Mesenteric fat pad (tissue), 1 donor: ENCODE measurements around the gene PHYHIPL. TPM values are rescaled to one million over a fixed set of nuclear protein-coding genes. Genes with fewer than 3 reads are reported as not detected.

Experiments used
- DNase-seq: peaks from one replicate; pipeline ENCODE4 v3.0.0-alpha.2; 2020; ENCODE audit warnings: low spot score
- total RNA-seq: library from RNA; stranded (reverse); fragmentation: NEBNext Ultra II Directional; extraction: Animal tissue kit (Norgen Biotek cat#: 25700); gene quantifications from one replicate; pipeline ENCODE4 v1.2.1, GENCODE V29; 2021
- donor health status: DM: yes; HTN: yes; CAD: no.

The PHYHIPL gene
- total RNA-seq, 1 donor from 2014 or later, result not detected

DNA sequence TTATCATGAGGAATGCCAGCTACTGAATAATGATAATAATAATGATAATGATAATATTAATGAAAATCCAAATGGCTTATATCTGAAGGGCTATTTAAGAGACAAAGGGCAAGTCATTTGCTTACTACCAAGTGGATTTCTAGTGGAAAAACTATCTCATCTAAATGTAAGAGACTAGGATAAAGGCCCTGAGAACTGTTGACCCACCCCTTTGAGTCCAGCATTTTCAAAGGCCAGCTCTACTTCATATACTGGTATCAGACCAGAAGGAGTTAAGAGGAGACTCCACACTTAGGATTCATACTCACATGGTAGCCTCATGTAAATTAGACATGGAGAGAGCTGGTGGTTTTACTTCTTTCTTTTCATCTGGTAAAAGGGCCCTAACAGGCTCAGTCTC is 76.0 kb downstream of the PHYHIPL start:
- DNase-seq, result no peak

DNA sequence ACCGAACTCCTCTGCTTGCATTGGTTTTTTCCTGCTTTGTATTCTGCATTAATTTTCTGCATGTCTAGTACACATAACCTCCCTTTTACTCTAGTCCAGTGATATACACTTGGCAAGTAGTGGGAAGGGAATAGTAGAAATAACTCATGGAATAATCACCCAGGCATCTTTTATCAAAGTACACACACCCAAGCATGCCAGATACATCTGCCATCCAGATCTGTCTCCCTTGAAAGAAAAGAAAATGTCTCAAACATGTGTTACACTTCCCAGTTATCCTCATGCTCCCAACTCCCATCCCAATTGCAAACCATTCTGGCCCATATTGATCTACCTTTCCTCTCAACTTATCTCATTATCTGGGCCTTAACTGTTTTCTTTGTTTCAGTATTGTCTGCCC is 79.0 kb downstream of the PHYHIPL start:
- no peak for DNase-seq

DNA sequence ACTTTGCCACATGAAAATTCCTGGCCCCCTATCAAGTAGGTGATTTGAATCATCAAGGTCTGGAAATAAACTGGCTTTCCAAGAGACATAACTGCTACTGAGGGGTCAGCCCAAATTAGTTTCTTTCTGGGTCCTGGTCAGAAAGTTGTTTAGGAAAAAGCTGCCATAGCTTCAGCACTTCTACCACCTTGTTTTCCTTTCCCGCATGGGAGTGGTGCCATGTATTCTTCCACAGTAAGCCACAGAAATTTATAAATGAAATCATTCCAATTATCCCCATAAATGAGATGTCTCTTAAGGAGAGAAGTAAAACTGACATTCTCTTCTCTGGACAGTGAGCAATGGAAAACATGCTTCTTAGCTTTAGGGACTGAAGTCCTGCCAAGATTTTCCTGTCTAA is 80.8 kb downstream of the PHYHIPL start:
- no peak for DNase-seq

DNA sequence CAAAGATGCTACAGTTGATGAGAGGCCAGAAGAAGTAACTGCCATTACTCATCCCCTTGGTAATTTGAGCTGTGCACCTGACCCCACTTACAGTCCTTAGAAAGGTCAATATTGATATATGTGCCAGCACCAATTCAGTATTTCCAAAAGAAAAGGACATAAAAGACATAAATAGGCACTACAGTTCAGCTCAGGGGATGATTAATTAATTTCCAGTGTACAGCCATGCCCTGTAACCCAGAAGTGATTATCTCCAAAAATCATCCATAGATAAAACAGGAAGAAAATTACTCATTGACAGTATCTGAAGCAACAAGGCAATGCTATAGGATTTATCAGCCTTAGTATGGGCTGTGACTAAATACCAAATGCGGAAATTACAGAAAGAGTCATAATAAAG is 82.4 kb downstream of the PHYHIPL start:
- no peak for DNase-seq

DNA sequence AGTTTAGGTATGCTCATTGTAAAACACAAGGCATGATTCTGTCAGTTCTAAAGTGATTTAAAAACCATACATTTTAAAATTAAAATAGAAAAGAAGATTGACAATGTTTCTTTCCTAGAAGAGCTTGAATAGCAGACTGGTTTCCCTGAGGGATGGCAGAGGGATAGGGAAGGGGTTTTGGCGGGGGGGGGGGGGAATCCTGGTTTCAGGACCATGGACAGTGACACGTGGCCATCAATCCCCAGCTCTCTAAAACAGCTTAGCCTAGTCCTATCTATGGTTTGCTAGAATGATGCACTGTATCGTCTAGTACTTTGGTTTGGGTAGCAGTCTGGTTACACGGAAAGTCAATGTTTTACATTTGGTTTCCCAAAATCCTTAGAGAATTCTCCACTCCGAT is 88.7 kb downstream of the PHYHIPL start:
- no peak for DNase-seq

DNA sequence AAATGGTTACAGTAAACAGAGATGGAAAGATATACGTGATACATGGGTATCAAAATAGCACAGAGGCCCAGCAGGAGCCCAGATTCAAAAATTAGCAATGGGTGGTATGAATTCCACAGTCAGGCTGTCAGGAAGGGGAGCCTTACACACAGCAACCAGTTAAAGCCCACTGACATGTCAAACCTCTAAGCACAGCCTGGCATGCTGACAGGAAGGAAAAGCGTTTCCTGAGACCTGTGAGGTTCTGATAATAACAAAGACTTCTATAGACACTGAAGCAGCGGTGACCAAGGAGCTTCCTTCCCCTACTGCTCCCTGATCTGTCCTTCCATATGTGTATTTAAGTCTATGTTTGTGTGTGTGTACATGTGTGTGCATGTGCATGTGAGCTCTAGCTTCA is 89.9 kb downstream of the PHYHIPL start:
- DNase-seq, result no peak

DNA sequence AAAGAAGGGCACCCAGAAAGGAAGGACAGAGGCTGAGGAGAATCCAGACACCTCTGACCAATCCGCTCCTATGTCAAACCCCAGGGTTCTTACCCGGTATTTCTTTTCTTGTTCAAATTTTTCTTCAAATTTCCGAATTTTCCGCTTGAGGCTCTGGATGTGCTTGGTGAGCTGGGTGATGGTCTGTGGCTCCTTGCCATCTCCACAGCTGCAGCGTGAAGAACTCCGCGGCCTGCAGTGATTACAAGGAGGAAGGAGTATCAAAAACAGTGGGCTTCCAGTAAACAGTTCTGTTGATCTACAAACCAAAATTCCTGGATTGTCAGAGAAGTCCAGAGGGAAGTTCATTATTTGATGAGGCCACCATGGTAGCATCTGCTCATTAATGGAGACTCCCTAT is 92.0 kb downstream of the PHYHIPL start:
- DNase-seq, result no peak

DNA sequence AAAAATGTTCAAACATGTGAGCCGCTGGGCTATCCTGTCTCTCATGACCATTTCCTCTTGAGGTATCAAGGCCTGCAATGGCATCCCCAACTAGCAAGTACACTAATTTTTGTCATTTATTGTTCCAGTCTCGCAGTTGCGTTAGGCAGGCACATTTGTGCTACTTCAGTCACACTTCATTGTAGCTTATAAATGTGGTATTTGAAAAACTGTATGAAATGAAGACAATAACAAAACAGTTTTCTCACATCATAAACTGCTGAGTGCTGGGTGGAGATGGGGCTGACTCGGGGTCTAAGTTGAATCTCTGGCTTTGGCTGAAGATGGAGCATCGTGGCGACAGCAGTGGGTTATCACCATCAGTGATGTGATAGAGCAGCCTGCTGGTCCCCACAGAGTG is 93.2 kb downstream of the PHYHIPL start:
- no peak for DNase-seq

DNA sequence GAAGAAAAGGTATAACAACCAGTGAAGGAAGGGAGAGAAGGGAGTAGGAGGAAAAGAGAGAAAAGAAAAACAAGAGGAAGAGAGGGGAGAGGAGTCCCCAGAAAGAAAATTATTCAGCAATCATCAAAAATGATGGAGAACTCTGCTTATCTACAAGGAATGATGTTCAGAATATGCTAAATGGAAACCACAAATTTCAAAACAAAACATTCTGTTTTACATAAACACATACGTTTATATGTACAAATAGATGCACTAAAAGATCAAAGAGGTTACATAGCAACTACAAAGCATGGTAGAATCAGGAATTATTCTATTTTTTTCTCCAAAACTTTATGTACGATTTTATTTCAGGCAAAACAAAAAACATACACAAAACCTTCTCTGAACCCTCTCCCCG is 94.0 kb downstream of the PHYHIPL start:
- DNase-seq, result no peak

DNA sequence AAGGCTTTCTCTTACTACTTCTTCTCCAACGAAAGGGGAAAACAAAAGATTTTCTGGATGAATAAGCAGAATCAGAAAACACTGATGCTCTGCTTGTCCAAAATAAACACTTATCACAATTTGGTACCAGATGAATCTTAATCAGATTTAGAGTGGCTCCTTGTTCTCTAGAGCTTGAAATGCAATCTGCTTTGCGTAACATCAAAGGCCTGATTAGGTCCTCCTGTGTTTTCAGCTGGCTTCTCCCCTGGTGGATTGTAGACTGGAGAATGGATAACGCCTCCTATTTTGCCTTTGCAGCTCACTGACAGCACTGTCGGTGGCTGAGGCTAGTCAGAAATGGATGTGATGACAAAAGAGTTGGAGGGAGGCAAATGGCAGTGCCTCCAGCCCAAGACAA is 94.7 kb downstream of the PHYHIPL start:
- no peak for DNase-seq

DNA sequence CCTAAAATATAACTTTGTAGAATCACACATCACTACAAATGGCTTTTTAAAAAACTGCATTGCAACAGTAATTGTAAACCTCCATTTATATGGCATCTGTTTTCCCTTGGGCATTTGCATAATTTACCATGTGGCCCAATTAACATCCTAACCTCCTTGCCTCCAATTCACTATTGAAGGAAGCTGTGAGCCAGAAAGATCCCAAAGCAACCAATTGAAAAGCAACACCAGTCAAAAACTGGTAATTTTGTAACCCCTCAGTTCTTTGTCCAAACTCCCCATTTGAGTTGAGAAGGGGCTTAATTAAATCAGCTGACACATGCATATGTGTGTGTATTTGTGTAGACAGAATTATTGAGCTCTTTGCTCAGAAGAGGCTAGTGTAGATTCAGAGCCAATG is 95.6 kb downstream of the PHYHIPL start:
- no peak for DNase-seq

DNA sequence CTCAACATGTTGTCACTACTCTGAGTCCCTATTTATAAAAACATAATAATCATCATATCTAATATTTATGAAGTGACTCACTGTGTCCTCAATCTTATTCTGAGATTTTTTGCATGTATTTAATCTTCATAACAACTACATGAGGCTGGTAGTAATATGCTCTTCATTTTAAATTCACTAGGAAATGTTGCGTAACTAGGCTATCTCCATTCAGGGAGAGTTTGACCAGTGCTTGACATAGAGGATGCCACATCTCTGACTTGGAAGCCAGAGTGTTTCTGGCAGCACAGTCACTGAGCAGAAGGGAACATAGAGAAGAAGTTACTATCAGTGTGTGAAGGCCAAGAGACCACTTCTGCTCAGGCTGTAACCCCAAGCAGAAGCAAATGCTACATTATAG is 97.0 kb downstream of the PHYHIPL start:
- no peak for DNase-seq

DNA sequence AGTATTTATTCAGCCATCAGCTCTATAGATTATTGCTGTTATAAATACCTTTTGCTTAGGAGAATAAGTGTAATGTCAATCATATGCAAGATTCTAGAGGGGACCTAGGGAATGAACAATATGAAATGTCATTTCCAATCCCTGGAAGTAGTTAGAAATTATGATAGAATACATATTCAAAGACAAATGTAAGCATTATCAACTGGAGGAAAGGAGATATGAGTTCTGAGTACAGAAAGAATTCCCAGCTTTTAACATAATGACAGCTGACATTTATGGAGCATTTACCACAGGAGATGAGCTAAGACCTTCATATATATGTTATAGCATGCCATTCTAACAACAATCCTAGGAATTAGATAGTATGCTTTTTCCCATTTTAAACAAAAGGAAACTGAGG is 99.7 kb downstream of the PHYHIPL start:
- DNase-seq, result no peak

DNA sequence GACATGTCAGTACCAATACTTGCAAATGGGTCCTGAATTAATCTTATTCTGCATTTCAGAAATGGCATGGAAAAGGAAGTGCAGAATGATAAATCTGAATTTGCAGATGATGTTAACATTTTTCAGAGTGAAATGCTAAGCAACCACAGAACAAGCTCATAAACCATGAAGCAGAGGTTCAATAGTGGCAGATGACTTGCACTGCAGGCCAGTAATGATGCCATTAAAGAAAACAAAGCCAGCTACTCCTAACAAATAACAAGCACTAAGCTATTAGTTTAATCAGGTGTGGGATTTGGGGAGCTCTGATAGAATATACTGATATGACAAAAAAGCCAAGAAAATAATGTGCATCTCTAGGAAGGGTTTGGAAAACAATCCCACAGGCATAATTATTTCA is 100.5 kb downstream of the PHYHIPL start:
- DNase-seq, result no peak

DNA sequence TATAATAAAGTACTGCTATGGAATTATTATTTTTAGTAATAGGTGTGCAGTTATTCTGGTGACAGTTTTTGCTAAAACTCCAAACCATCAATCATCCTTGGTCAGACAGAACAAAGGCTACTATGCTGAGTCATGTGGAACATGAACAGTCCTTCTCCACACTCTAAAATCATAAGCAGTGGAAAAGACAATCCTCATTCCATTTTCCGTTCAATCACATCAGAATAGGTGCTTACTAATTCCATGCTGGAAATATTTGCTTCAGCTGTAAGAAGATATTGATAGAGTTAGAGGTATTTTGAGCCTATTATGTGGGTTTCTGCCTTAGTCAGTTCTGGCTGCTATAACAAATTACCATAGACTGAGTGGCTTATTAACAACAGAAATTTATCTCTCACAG is 103.0 kb downstream of the PHYHIPL start:
- no peak for DNase-seq

DNA sequence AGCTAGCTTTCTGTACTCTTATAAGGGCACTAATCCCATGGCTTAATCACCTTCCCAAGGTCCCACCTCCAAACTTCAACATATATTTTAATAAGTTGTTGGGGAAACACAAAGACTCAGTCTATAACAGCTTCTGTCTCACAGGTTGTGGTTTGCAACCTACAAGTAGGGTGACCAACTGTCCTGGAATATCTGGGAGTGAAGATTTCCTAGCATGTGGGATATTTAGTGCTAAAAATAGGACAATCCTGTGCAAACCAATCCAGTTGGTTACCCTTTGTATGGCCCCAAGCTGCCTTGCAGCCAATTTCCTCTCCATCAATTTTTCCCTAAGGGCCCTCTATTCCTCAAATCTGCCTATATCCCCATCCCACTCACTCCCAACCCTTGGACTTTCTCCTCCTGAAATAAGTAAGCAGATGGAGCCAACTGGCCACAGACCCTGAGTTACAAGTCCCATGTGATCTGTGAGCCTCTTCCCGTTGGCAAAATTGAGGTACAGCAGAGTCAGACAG is 103.6 kb downstream of the PHYHIPL start:
- DNase-seq, result no peak

DNA sequence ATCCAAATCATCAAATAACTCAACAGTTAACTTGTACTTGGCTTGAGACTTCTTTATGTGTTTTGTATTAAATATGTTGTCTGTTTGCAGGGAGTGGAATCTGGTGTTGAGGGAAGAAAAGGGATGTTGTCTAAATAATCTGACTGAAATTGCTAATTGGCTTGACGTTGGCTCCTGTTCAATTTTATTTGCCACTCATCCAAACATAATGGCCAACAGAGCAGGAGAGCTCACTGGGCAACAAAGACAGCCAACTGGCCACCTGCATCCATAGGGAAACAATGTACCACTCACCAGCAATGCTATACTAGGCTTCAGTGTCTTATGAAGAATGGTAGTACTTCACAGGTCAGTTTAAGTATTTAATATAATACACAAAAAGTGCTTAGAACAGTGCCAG is 105.4 kb downstream of the PHYHIPL start:
- DNase-seq, result no peak

DNA sequence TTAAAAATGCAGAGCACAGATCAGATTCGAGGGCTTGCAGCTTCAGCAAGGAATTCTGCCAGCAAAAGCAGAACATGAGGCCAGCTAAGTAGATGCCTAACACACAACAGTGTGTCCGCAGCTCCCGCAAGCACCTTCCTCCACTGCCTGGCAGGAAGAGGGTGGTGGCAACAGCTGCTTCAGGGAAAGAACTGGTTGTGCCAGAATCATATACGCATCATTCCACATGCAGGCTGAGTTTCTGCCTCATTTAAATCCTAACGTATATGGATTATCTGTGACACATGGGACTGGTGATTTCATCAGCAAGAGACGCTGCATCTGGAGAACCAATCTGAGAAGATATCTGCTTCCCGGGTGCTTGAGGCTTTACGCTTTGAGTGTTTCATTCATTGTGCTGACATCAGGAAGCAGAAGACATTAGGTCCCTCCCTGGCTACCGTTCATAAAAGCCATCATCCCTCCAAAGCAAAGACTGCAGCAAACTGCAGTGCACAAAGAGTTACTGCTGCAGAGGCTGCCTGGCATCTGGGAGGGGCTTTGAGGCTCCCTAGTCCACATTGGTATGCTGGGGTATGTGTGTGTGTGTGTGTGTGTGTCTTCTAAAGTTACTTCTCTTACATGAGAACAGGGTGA is 107.1 kb downstream of the PHYHIPL start:
- DNase-seq, result no peak

DNA sequence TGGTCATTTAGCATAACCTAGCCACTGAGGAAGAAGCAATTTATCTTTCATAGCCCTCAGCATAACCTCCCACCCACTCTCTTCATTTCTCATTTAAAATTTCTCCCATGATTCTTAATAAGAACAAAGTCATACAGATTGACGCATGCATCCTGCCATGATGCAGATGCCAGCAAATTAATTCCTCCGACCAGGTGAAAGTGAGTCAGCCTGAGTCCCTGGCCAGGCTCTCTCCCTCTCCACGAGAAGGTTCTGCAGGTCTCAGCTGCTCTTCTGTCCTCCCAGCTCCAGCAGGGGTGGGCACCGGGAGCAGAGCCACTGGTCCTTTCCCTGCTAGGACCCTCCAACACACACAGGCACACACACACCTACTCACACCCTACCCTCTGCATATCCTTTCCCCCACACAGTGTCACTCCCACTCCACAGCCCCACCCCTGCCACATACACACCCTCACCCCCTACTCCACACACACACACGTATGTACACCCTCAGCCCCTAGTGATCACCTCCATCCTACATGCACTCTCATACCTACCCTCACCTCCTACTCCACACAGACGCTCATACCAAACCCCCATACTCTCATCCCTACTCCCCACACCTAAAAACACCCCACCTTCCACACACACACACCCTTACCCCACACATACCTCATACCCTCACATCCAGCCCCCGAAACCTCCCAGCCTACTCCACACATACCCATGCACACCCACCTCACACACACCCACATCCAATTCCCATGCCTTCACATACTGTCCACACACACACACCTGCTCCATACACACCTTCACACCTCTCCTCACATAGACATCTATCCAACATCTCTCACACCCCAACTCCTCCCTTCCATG is 107.9 kb downstream of the PHYHIPL start:
- DNase-seq, result no peak

DNA sequence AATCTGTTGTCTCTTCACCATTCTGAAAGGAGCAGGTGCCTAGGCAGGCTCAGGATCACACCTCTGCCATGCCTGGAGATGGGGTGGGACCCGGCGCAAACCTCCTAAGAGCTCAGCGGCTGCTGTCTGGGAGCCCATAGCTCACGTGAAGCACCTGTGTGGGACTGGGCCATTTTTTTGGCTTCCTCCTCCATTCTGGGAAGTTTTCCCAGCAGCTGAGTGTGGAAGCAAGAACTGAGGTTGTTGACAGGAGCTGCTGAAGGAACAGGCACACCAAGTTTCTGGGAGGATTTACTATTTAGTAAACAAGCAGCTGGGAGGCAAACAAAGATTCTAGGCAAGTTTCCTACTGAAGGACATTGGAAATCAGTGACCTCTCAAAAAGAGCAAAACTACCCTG is 108.6 kb downstream of the PHYHIPL start:
- no peak for DNase-seq

DNA sequence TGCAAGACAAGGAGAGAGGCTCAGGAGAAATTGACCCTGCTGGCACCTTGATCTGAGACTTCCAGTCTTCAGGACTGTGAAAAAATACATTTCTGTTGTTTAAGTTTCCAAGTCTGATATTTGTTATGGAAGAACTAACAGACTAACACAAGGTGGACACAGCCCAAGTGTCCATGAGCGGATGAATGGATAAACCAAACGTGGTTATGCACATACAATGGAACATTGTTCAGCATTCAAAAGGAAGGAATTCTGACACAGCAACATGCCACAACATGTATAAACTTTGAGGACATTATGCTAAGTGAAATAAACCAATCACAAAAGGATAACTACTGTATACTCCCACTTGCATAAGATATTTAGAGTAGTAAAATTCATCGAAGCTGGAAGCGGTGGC is 109.4 kb downstream of the PHYHIPL start:
- no peak for DNase-seq

DNA sequence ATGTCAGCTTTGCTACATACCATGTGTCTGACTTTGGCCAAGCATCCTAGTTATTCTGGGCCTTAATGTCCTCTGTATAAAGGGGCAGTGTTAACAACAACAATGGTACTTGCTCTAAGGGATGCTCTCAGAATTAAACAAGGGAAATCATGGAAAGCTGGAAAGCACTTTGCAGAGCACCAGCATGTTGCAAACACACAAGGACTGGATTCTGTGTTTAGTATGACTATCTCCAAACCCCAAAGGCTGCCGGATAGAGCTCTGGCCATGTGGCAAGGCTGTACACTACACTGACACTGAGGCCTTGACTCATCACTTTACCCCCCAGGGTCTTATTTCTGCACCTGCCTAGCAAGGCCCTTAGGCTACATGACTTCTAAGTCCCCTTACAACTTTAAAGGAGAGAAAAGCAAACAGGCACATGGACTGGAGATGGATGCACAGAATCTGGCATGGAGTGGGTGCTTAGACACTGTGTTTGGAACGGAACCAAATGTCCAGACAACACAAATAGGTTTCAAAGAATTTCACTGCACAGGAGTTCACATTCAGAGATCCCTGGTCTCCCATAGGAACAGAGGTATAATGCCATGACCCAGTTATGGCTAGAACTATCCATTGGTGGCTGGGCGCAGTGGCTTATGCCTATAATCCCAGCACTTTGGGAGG is 111.3 kb downstream of the PHYHIPL start:
- no peak for DNase-seq
